Activated T-cell treated with anti-CD3 and anti-CD28 coated beads, Interleukin-2, amount 50 U/mL, for 24 hours (primary cell): ENCODE data around the gene EHHADH.
"Not testable (repeated sequence)": the region's sequence is repeated elsewhere in the genome, so short reads cannot be mapped to it uniquely, and the experiment has no call there.

Source experiments
- DNase-seq: peaks from one replicate; pipeline ENCODE4 v3.0.0-alpha.2; 2020
- H3K27ac Mint-ChIP-seq: 2 replicates; pipeline ENCODE4 v1.8.0; 2020; ENCODE audit warnings: mild to moderate bottlenecking, mixed read lengths
- H3K27me3 Mint-ChIP-seq: 2 replicates; pipeline ENCODE4 v1.8.0; 2020; ENCODE audit warnings: mixed read lengths
- H3K36me3 Mint-ChIP-seq: 2 replicates; pipeline ENCODE4 v1.8.0; 2020; ENCODE audit warnings: low read depth, mixed read lengths
- H3K4me1 Mint-ChIP-seq: 2 replicates; pipeline ENCODE4 v1.8.0; 2020; ENCODE audit warnings: low read depth, mixed read lengths
- H3K4me3 Mint-ChIP-seq: 2 replicates; pipeline ENCODE4 v1.8.0; 2020; ENCODE audit warnings: mild to moderate bottlenecking, moderate library complexity, mixed read lengths
- H3K9me3 Mint-ChIP-seq: 2 replicates; pipeline ENCODE4 v1.8.0; 2020; ENCODE audit warnings: mixed read lengths

Gene EHHADH

DNA sequence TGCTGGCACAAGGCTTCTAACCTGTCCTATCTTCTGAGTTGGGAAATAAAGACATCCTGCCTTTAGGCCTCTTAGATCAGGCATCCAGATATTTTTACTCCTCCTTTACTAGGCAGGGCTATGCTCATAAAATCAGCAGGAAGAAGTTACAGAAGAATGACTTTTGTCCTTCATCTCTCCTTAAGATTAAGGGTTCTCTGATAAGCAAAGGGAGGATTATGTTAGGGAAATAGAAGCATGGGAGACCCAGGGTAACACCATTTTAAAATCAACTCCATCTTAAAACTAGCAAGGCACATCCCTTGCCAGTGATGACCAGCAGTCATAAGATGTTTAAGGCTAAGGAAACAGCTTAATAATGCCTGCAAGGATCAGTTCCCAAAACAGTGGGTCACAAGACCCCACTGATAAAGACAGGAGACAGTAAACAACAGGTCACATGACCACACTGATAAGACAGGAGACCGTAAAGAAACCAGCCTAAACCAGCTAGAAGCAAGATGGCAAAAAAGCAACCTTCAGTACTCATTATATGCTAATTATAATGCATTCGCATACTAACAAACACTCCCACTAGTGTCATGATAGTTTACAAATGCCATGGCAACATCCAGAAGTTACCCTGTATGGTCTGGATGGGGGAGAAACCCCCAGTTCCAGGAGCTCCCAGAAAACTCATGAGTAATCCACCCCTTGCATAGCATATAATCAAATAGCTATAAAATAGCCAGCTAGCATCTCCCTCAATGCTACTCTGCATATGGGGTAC, 14.5 kb upstream of the EHHADH start:
- Mint-ChIP-seq H3K4me1 (no peaks in the 10 kb centered on the region), H3K27ac (no peak overlapping the region), H3K36me3 (no peaks in the 10 kb centered on the region), H3K27me3 (peaks cover 48% of the 10 kb centered on the region), H3K4me3 (no peak overlapping the region), H3K9me3 (no peaks in the 10 kb centered on the region)
- DNase-seq, result no peak

DNA sequence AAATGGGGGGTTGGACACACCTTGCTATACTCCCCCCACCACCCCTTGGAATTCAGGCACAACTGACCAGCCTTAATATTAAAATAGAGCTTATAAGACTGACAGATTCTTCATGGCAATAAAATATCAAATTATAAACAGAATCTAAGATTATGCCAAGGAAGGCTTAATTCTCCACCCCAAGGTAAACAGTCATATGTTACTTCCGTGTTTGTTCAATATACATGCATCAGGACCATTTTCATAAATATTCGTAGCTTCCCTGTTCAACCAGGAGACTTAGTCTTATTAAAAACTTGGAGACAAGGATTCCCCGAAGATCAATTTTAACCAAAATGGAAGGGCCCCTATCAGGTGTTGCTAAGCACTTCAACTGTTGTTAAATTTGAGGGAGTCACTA, 13.3 kb upstream of the EHHADH start:
- peaks cover 42% of the 10 kb centered on the region for H3K27me3 Mint-ChIP-seq
- no peaks in the 10 kb centered on the region for H3K4me1 Mint-ChIP-seq

GRCh38 chr3:185264849-185265553, 11.2 kb upstream of the EHHADH start:
- peaks cover 30% of the 10 kb centered on the region for H3K27me3 Mint-ChIP-seq
- no peaks in the 10 kb centered on the region for H3K9me3 Mint-ChIP-seq
- H3K4me3 Mint-ChIP-seq, result no peak overlapping the region
- H3K36me3 Mint-ChIP-seq, result no peaks in the 10 kb centered on the region
- H3K27ac Mint-ChIP-seq, result no peak overlapping the region
- DNase-seq, result no peak
- no peaks in the 10 kb centered on the region for H3K4me1 Mint-ChIP-seq

More for the DNA sequence above, 13.3 kb upstream of the EHHADH start:
- H3K36me3 Mint-ChIP-seq, result no peaks in the 10 kb centered on the region
- H3K9me3 Mint-ChIP-seq, result no peaks in the 10 kb centered on the region
- DNase-seq, result no peak
- no peak overlapping the region for H3K27ac Mint-ChIP-seq
- H3K4me3 Mint-ChIP-seq, result no peak overlapping the region

DNA sequence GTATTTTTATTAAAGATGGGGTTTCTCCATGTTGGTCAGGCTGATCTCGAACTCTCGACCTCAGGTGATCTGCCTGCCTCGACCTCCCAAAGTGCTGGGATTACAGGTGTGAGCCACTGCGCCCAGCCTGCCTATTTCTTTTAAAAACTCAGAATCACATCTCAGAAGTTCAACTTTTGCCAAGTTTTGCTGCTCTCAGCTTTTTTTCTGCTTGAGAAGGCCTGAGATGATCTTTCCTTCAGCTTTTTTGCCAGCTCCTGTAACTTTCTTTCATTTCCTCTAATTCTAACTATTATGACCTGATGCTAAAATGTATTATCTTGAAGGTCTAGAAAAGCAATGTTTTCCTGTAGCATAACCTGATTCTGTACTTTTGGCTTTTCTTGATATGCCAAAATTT, 9.6 kb upstream of the EHHADH start:
- H3K27ac Mint-ChIP-seq, result no peak overlapping the region
- H3K4me3 Mint-ChIP-seq, result no peak overlapping the region
- no peaks in the 10 kb centered on the region for H3K4me1 Mint-ChIP-seq
- peaks cover 2% of the 10 kb centered on the region for H3K9me3 Mint-ChIP-seq
- no peak for DNase-seq
- H3K36me3 Mint-ChIP-seq, result no peaks in the 10 kb centered on the region
- H3K27me3 Mint-ChIP-seq, result peaks cover 23% of the 10 kb centered on the region

GRCh38 chr3:185257334-185257733, 3.5 kb upstream of the EHHADH start:
- Mint-ChIP-seq H3K27ac (no peak overlapping the region), H3K9me3 (peaks cover 17% of the 10 kb centered on the region), H3K27me3 (peaks cover 14% of the 10 kb centered on the region), H3K36me3 (no peaks in the 10 kb centered on the region), H3K4me1 (peaks cover 8% of the 10 kb centered on the region), H3K4me3 (no peak overlapping the region)
- no peak for DNase-seq

DNA sequence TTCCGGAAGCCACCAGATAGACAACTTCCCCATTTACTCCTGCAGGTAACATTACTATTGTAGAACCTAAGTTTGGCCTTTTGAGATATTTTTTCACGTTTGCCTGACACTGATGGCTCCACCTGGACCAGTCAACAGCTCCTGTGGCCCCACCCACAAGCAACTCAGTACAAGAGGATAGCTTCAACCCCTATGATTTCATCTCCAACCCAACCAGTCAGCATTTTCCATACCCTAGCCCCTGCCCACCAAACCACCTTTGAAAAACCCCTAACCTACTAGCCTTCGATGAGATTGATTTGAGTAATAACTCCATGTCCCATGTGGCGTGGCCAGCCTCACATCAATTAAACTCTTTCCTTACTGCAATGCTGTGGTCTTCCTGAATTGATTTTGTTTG, 950 bp upstream of the EHHADH start:
- Mint-ChIP-seq H3K9me3 (peaks cover 17% of the 10 kb centered on the region), H3K27me3 (peaks cover 11% of the 10 kb centered on the region), H3K4me3 (no peak overlapping the region), H3K27ac (no peak overlapping the region), H3K4me1 (peaks cover 8% of the 10 kb centered on the region), H3K36me3 (no peaks in the 10 kb centered on the region)
- DNase-seq, result no peak

GRCh38 chr3:185253133-185253532, 716 bp downstream of the EHHADH start:
- DNase-seq, H3K4me1 Mint-ChIP-seq, H3K27ac Mint-ChIP-seq, H3K27me3 Mint-ChIP-seq, H3K36me3 Mint-ChIP-seq: not testable (repeated sequence)
- Mint-ChIP-seq H3K9me3 (peaks cover 13% of the 10 kb centered on the region), H3K4me3 (peak overlapping the region; percentile 25)

GRCh38 chr3:185251272-185251671, 2.6 kb downstream of the EHHADH start:
- Mint-ChIP-seq H3K4me1 (peaks cover 8% of the 10 kb centered on the region), H3K27ac (no peak overlapping the region), H3K36me3 (peaks cover 9% of the 10 kb centered on the region), H3K4me3 (no peak overlapping the region), H3K27me3 (peaks cover 11% of the 10 kb centered on the region), H3K9me3 (peaks cover 5% of the 10 kb centered on the region)
- DNase-seq, result no peak

DNA sequence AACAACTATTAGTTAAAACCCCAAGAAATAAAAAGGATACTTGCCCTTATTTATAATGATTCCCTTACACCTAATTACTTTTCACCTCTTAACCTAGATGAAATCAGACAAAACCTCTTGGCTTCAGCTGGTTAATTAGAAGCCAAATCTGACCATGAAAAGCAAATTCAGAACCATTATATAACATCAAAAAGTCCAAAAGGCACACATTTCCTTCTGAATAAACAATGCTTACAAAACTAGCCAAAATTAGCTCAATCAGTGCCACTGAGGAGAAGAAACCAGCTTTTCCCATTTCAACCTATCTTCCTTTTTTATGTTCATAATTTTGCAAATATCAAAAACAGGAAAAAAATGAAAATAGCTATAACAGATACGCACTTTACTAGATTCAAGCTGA, 3.2 kb downstream of the EHHADH start:
- DNase-seq, result no peak
- peaks cover 8% of the 10 kb centered on the region for H3K4me1 Mint-ChIP-seq
- H3K27me3 Mint-ChIP-seq, result peaks cover 13% of the 10 kb centered on the region
- peaks cover 9% of the 10 kb centered on the region for H3K36me3 Mint-ChIP-seq
- no peak overlapping the region for H3K4me3 Mint-ChIP-seq
- no peak overlapping the region for H3K27ac Mint-ChIP-seq
- peaks cover 7% of the 10 kb centered on the region for H3K9me3 Mint-ChIP-seq

DNA sequence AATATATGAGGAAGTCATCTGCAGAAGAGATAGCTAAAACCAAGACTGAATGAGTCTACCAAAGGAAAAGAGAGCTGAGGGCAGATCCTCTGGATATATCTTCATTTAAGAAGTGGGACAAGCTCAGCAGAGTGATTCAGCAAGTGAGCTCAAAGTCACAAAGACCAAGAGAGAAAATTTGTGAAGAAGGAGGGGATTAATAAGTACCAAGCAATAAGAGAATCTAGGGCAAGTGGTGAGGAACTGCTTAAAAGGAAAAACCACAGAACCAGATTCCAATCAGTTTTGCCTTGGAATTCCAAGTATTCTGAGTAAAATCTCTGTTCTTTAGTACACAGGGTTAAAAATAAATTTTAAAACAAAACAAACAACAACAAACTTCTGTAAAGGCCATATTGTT, 3.6 kb downstream of the EHHADH start:
- no peak overlapping the region for H3K27ac Mint-ChIP-seq
- H3K9me3 Mint-ChIP-seq, result peaks cover 8% of the 10 kb centered on the region
- peaks cover 9% of the 10 kb centered on the region for H3K36me3 Mint-ChIP-seq
- H3K27me3 Mint-ChIP-seq, result peaks cover 13% of the 10 kb centered on the region
- H3K4me1 Mint-ChIP-seq, result peaks cover 8% of the 10 kb centered on the region
- no peak for DNase-seq
- no peak overlapping the region for H3K4me3 Mint-ChIP-seq

- Mint-ChIP-seq H3K27ac (no peak overlapping the region), H3K9me3 (peaks cover 45% of the 10 kb centered on the region), H3K36me3 (peaks cover 7% of the 10 kb centered on the region), H3K4me1 (no peaks in the 10 kb centered on the region), H3K27me3 (peaks cover 4% of the 10 kb centered on the region), H3K4me3 (no peak overlapping the region)
- no peak for DNase-seq
Observed at GRCh38 chr3:185242642-185243041, 11.2 kb downstream of the EHHADH start.

- H3K36me3 Mint-ChIP-seq, result peaks cover 12% of the 10 kb centered on the region
- no peak overlapping the region for H3K27ac Mint-ChIP-seq
- no peaks in the 10 kb centered on the region for H3K27me3 Mint-ChIP-seq
- no peak overlapping the region for H3K4me3 Mint-ChIP-seq
- H3K9me3 Mint-ChIP-seq, result peaks cover 33% of the 10 kb centered on the region
- H3K4me1 Mint-ChIP-seq, result no peaks in the 10 kb centered on the region
- no peak for DNase-seq
Observed at GRCh38 chr3:185236969-185237368, 16.9 kb downstream of the EHHADH start.

GRCh38 chr3:185233328-185233727, 20.5 kb downstream of the EHHADH start:
- Mint-ChIP-seq H3K4me1 (no peaks in the 10 kb centered on the region), H3K27me3 (no peaks in the 10 kb centered on the region), H3K4me3 (no peak overlapping the region), H3K27ac (no peak overlapping the region), H3K36me3 (peaks cover 11% of the 10 kb centered on the region), H3K9me3 (peaks cover 15% of the 10 kb centered on the region)
- no peak for DNase-seq

GRCh38 chr3:185226526-185226925, 27.3 kb downstream of the EHHADH start:
- not testable (repeated sequence) for H3K4me1 Mint-ChIP-seq, H3K9me3 Mint-ChIP-seq, H3K36me3 Mint-ChIP-seq, H3K27me3 Mint-ChIP-seq, H3K4me3 Mint-ChIP-seq, DNase-seq, H3K27ac Mint-ChIP-seq

- Mint-ChIP-seq H3K9me3 (no peaks in the 10 kb centered on the region), H3K4me3 (no peak overlapping the region), H3K27ac (no peak overlapping the region), H3K27me3 (no peaks in the 10 kb centered on the region), H3K36me3 (peaks cover 5% of the 10 kb centered on the region), H3K4me1 (no peaks in the 10 kb centered on the region)
- DNase-seq, result no peak
Observed at GRCh38 chr3:185225523-185225922, 28.3 kb downstream of the EHHADH start.
